Endodermal cell (in vitro differentiated cells): ENCODE measurements around the gene HOXA11. TPM values are rescaled to one million over a fixed set of nuclear protein-coding genes. Genes with fewer than 3 reads are reported as not detected.

Experiments used
- DNase-seq: peaks from one replicate; pipeline ENCODE4 v3.0.0-alpha.2; 2017
- H3K27ac ChIP-seq: 2 replicates; pipeline ENCODE4 v1.5.1; 2013; ENCODE audit warnings: mild to moderate bottlenecking, low read depth, low read length, moderate library complexity
- H3K27me3 ChIP-seq: 2 replicates; pipeline ENCODE4 v1.6.1; 2013; ENCODE audit warnings: mild to moderate bottlenecking, low read length, moderate library complexity; ENCODE audit not compliant: insufficient read depth, control insufficient read depth, poor library complexity, severe bottlenecking
- H3K36me3 ChIP-seq: 2 replicates; pipeline ENCODE4 v1.7.0; 2013; ENCODE audit warnings: mild to moderate bottlenecking, low read length, moderate library complexity; ENCODE audit not compliant: control insufficient read depth, insufficient read depth
- H3K4me1 ChIP-seq: one replicate; pipeline ENCODE4 v1.7.0; 2013; ENCODE audit warnings: low read length; ENCODE audit not compliant: control insufficient read depth, insufficient read depth
- H3K4me3 ChIP-seq: 2 replicates; pipeline ENCODE4 v1.5.1; 2013; ENCODE audit warnings: mild to moderate bottlenecking, low read length, moderate library complexity
- H3K9ac ChIP-seq: 2 replicates; pipeline ENCODE4 v1.6.1; 2013; ENCODE audit warnings: mild to moderate bottlenecking, low read length, moderate library complexity; ENCODE audit not compliant: poor library complexity, severe bottlenecking; ENCODE audit errors: extremely low read depth
- H3K9me3 ChIP-seq: 2 replicates; pipeline ENCODE4 v1.6.1; 2013; ENCODE audit warnings: mild to moderate bottlenecking, low read length, moderate library complexity; ENCODE audit not compliant: control insufficient read depth
- H3K27ac Mint-ChIP-seq: 2 replicates; pipeline ENCODE4 v1.8.0; 2020; ENCODE audit warnings: mixed read lengths
- H3K27me3 Mint-ChIP-seq: 2 replicates; pipeline ENCODE4 v1.8.0; 2021; ENCODE audit warnings: mild to moderate bottlenecking, mixed read lengths; ENCODE audit not compliant: insufficient read depth
- H3K36me3 Mint-ChIP-seq: 2 replicates; pipeline ENCODE4 v1.8.0; 2020; ENCODE audit warnings: low read depth, mixed read lengths
- H3K4me1 Mint-ChIP-seq: 2 replicates; pipeline ENCODE4 v1.8.0; 2020; ENCODE audit warnings: mixed read lengths
- H3K4me3 Mint-ChIP-seq: 2 replicates; pipeline ENCODE4 v1.8.0; 2020; ENCODE audit warnings: mild to moderate bottlenecking, moderate library complexity, mixed read lengths
- H3K9me3 Mint-ChIP-seq: 2 replicates; pipeline ENCODE4 v1.8.0; 2020; ENCODE audit warnings: mild to moderate bottlenecking, mixed read lengths
- WGBS, 2 experiments: methylation state at CpG; one replicate each; pipeline versions ENCODE4 v1.1.5 to v1.1.7; 2013; ENCODE audit warnings: missing lambda C conversion rate in 2 of 2, mixed read lengths in 1 of 2; ENCODE audit not compliant: insufficient coverage in 1 of 2, insufficient read length in 1 of 2; 5-methylcytosine and 5-hydroxymethylcytosine counted together
- long read RNA-seq, 4 experiments: library from polyadenylated mRNA in 2 of 4; library from RNA in 1 of 4; library from capped mRNA in 1 of 4; stranded (forward) in 3 of 4; unstranded in 1 of 4; transcript quantifications; one replicate each; pipeline ENCODE4 v2.0.0, GENCODE V29; 2020 to 2021; ENCODE audit warnings: inconsistent platforms in 1 of 4
- polyA plus RNA-seq, 2 experiments: library from polyadenylated mRNA; stranded (reverse); fragments of 50-300 nt; gene quantifications; one replicate each; pipeline ENCODE4 v1.2.3, GENCODE V29; 2013
- total RNA-seq, 2 donors: library from RNA; stranded (reverse); fragmentation: NEBNext Ultra II Directional in 1 of 2; extraction: Animal tissue kit (Norgen Biotek cat#: 25700) in 1 of 2; gene quantifications; 2 replicates in 1 of 2; 3 replicates in 1 of 2; pipeline ENCODE4 v1.2.1, GENCODE V29; 2021
- TF ChIP-seq, protein P1 (sequence below): fragments of 200-600 bp; sonication (generic); conservative IDR thresholded peaks from 2 replicates; pipeline ENCODE4 v1.5.0; 2021; ENCODE audit warnings: antibody characterized with exemption, mild to moderate bottlenecking

Gene HOXA11
- total RNA-seq, result not detected
- polyA plus RNA-seq (2013, experiment 1 of 2), result 1.8 TPM
- polyA plus RNA-seq (2013, experiment 2 of 2), result 1.4 TPM
- long read RNA-seq, experiment 1, result 0 reads
- long read RNA-seq, experiment 2, result 0 reads
- long read RNA-seq, experiment 3, result 0 reads
- long read RNA-seq, experiment 4, result 0 reads

DNA sequence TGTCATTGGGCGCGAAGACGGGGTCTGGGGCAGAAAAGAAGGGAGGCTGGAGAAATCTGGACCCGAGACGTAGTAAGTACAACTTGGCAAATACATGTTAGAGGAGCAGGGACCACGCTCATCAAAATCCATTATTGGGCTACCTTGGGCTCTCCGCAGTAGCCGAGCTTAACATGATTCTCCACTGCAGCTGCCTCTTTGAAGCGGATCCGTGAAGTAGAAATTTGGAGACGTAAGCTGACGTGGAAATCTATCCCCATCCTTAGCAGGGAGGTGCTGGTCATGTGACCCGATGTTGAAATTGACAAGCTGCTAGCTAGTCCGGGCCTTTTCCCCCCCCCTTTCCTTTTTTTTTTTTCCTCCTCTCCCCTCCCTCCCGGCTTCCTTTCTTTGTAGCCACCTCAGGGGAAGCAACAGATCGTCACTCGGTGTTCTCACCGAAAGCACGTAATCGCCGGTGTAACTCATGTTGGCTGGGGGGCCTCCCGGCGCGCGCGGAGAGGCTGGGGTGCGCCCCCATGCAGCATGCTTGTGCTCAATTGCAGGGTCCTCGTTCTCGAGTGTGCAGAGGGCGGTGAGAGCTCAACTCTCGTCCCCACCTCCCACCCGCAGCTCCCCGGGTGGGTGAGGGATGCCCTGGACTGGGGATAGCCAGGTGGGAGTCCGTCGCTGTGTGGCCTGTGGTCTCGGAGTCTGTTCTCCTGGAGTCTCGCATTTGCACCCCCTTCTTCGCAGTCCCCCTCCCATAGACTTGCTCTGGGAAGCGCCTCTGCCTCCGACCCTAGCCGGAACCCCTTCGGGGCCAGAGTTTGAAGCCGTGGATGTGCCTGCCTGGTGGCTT lies at the start of gene HOXA11:
Gene HOXA11 (minus strand): TSS at position 220 of the 841 bp plus-strand sequence. CDS start 88 bp downstream, at position 132.
- peak within 1 kb of the TSS; percentile 77 for H3K4me3 ChIP-seq
- TF ChIP-seq, protein P1, sequence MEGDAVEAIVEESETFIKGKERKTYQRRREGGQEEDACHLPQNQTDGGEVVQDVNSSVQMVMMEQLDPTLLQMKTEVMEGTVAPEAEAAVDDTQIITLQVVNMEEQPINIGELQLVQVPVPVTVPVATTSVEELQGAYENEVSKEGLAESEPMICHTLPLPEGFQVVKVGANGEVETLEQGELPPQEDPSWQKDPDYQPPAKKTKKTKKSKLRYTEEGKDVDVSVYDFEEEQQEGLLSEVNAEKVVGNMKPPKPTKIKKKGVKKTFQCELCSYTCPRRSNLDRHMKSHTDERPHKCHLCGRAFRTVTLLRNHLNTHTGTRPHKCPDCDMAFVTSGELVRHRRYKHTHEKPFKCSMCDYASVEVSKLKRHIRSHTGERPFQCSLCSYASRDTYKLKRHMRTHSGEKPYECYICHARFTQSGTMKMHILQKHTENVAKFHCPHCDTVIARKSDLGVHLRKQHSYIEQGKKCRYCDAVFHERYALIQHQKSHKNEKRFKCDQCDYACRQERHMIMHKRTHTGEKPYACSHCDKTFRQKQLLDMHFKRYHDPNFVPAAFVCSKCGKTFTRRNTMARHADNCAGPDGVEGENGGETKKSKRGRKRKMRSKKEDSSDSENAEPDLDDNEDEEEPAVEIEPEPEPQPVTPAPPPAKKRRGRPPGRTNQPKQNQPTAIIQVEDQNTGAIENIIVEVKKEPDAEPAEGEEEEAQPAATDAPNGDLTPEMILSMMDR, result no peak
- H3K9me3 ChIP-seq, result no peaks in the 10 kb centered on the region
- Mint-ChIP-seq H3K4me3 (peak within 1 kb of the TSS; percentile 46), H3K27me3 (peaks cover 100% of the 10 kb centered on the region), H3K27ac (no peak within 1 kb of the TSS), H3K9me3 (no peaks in the 10 kb centered on the region), H3K36me3 (no peaks in the 10 kb centered on the region), H3K4me1 (peaks cover 19% of the 10 kb centered on the region)
- no peak within 1 kb of the TSS for H3K27ac ChIP-seq
- H3K36me3 ChIP-seq, result no peaks in the 10 kb centered on the region
- H3K27me3 ChIP-seq, result peaks cover 100% of the 10 kb centered on the region
- DNase-seq, result peak; percentile 69
- 5 to 7% methylated on average over 22 to 43 of the region's 43 CpGs for WGBS, 2 experiments
- H3K4me1 ChIP-seq, result peaks cover 9% of the 10 kb centered on the region
- H3K9ac ChIP-seq, result no peak within 1 kb of the TSS

- TF ChIP-seq, protein P1, result no peak
- H3K9me3 Mint-ChIP-seq, result no peaks in the 10 kb centered on the region
- H3K27me3 Mint-ChIP-seq, result peaks cover 93% of the 10 kb centered on the region
- no peak overlapping the region for H3K27ac ChIP-seq
- no peaks in the 10 kb centered on the region for H3K36me3 ChIP-seq
- WGBS, 2 experiments, result 87 to 90% methylated on average over 4 of the region's 4 CpGs
- no peak overlapping the region for H3K9ac ChIP-seq
- H3K27me3 ChIP-seq, result peaks cover 87% of the 10 kb centered on the region
- H3K27ac Mint-ChIP-seq, result no peak overlapping the region
- no peaks in the 10 kb centered on the region for H3K4me1 ChIP-seq
- no peaks in the 10 kb centered on the region for H3K9me3 ChIP-seq
- no peaks in the 10 kb centered on the region for H3K36me3 Mint-ChIP-seq
- no peak for DNase-seq
- no peak overlapping the region for H3K4me3 ChIP-seq
- H3K4me1 Mint-ChIP-seq, result peaks cover 2% of the 10 kb centered on the region
- no peak overlapping the region for H3K4me3 Mint-ChIP-seq
Measured at GRCh38 chr7:27229448-27229847, 44.4 kb upstream of the HOXA11 start.

DNA sequence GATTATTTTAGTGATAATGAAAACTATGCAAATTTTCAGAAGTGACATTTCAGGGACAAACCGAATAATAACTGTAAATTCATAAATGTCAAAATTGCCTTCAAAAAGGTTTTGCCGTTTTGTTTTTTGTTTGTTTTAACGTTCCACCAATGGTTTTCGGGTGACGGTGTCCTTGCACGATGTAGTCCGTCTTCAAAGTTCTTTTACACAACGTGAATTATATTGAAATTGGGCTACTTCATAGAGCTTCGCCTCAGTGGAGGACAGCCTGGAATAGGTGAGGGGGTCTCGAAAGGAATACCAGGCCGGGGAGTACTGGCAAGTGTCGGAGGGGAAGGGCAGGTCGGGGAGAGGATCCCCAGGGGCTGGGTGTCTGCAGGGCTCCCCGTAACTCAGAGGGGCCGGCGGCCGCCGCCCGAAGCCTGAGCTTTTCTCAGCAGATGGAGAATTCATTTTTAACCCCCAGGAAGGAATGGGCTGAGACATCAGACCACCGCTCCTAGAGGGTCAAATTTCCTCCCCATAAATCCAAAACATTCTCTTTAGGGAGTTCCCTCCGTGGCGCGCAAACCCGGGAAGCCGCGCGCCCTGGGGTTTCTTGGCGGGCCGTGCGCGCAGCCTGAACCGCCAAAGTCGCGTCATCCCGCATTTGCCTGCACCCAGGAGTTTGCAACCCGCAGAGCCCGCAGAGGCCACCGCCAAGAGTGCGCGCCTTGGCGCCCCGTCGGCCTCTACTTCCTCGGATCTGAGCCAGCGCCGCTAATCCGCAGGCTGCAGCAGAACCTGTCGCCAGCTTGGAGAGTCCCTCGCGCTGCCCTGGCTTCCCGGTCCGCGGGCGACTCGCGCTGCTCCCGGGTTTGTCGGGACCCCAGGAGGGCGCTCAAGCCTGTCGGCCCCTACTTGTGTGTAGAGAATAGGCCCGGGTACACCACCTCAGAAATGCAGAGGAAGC lies 40.2 kb upstream of the HOXA11 start:
- peak overlapping the region; percentile 70 for H3K4me3 ChIP-seq
- no peaks in the 10 kb centered on the region for H3K36me3 ChIP-seq
- H3K27ac ChIP-seq, result no peak overlapping the region
- no peaks in the 10 kb centered on the region for H3K36me3 Mint-ChIP-seq
- H3K27me3 ChIP-seq, result peaks cover 100% of the 10 kb centered on the region
- H3K4me1 Mint-ChIP-seq, result peaks cover 2% of the 10 kb centered on the region
- no peaks in the 10 kb centered on the region for H3K4me1 ChIP-seq
- DNase-seq, result peak; percentile 80
- H3K27ac Mint-ChIP-seq, result no peak overlapping the region
- WGBS, 2 experiments, result 5% methylated on average over 37 to 61 of the region's 61 CpGs
- H3K27me3 Mint-ChIP-seq, result peaks cover 99% of the 10 kb centered on the region
- H3K9me3 ChIP-seq, result no peaks in the 10 kb centered on the region
- peak overlapping the region; percentile 45 for H3K4me3 Mint-ChIP-seq
- TF ChIP-seq, protein P1, result no peak
- H3K9me3 Mint-ChIP-seq, result no peaks in the 10 kb centered on the region
- H3K9ac ChIP-seq, result no peak overlapping the region
